Central memory CD8-positive, alpha-beta T cell (primary cell): Measurements from ENCODE around the gene FMNL3.
"Not testable (repeated sequence)": the region's sequence is repeated elsewhere in the genome, so short reads cannot be mapped to it uniquely, and the experiment has no call there.

Source experiments
- ATAC-seq: fragments of 150-1000 bp; cut with Tn5 transposase; replicated peaks from 2 replicates; pipeline ENCODE4 v1.10.0; 2022; ENCODE audit warnings: mild to moderate bottlenecking, moderate FRiP score, moderate number of reproducible peaks; ENCODE audit not compliant: poor library complexity, severe bottlenecking; ENCODE audit errors: extremely low read depth
- DNase-seq, 2 donors: peaks; one replicate each; pipeline ENCODE4 v3.0.0; 2021; ENCODE audit warnings: low spot score in 2 of 2
- H3K27ac Mint-ChIP-seq: one replicate; pipeline ENCODE4 v1.8.0; 2022; ENCODE audit warnings: low read depth, mild to moderate bottlenecking, moderate library complexity, mixed read lengths
- H3K27me3 Mint-ChIP-seq: one replicate; pipeline ENCODE4 v1.8.0; 2022; ENCODE audit warnings: mixed read lengths
- H3K36me3 Mint-ChIP-seq: one replicate; pipeline ENCODE4 v1.8.0; 2022; ENCODE audit warnings: mild to moderate bottlenecking, moderate library complexity, mixed read lengths; ENCODE audit not compliant: insufficient read depth
- H3K4me1 Mint-ChIP-seq: one replicate; pipeline ENCODE4 v1.8.0; 2022; ENCODE audit warnings: mixed read lengths
- H3K4me3 Mint-ChIP-seq: one replicate; pipeline ENCODE4 v1.8.0; 2022; ENCODE audit warnings: mild to moderate bottlenecking, moderate library complexity, mixed read lengths
- H3K9me3 Mint-ChIP-seq: one replicate; pipeline ENCODE4 v1.8.0; 2022; ENCODE audit warnings: mixed read lengths

FMNL3 gene

DNA sequence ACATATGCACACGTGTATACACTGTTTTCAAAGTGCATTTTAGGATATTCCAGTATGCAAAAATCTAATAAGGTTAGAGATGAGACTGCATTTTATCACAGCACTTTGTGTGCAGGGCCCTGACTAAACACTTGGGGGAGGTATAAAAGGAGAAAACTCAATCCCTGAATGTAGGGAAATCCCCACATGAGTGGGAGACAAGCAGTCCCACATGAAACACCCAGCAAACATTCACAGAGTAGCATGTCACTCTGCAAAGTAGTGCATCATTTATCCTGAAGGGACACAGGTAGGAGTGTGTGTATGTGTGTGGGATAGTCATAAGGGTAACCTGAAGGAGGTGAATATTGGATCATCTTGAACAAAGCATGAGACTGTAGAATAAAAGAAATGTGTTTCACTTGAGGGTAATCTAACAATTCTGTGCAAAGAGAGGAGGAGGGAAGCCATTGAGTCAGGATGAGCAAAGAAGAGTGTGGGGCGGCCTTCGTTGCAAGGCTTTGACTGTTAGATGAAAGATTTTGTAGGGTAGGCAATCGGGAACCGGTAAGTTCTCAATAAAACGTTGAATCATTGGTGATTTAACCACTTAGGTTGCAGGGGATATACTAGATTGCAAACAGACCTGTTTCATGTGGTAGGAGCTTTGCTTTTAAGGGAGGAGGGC is 80.9 kb downstream of the FMNL3 start:
- H3K9me3 Mint-ChIP-seq = no peaks in the 10 kb centered on the region
- no peaks in the 10 kb centered on the region for H3K27me3 Mint-ChIP-seq
- no peak overlapping the region for H3K27ac Mint-ChIP-seq
- H3K4me3 Mint-ChIP-seq = no peak overlapping the region
- no peak for DNase-seq
- H3K36me3 Mint-ChIP-seq = peaks cover 4% of the 10 kb centered on the region
- ATAC-seq = no peak
- peaks cover 17% of the 10 kb centered on the region for H3K4me1 Mint-ChIP-seq

DNA sequence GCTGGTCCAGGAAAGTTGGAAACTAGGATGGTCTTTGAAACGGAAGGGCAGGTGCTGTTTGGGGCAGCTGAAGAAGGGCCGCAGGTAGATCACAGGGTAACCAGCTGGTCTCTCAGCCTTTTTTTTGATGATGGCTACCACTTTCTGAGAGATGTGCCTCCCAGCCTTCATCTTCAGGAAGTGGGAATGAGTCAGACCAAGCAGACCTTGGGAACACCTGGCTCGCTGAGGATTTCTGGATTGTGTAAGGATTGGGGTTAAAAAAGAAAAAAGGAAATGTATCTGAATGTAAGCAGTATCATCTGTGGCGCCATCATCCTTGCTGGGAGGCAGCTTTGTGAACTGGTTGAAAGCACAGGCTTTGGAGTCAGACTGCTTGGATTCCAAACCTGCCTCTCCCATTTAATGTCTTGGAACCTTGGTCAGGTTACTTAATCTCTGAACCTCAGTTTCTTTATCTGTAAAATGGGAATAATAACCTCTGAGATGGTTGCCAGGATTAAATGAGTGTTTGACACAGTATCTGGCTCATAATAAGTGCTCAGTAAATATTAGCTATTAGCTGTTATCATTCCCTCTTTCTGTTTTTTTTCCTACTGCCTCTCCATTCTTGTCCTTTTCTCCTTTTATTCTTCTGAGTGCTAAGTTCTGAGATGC is 82.2 kb downstream of the FMNL3 start:
- H3K4me3 Mint-ChIP-seq = no peak overlapping the region
- no peaks in the 10 kb centered on the region for H3K27me3 Mint-ChIP-seq
- ATAC-seq (no peak), DNase-seq (no peak)
- no peaks in the 10 kb centered on the region for H3K9me3 Mint-ChIP-seq
- peaks cover 4% of the 10 kb centered on the region for H3K36me3 Mint-ChIP-seq
- H3K4me1 Mint-ChIP-seq = peaks cover 25% of the 10 kb centered on the region
- no peak overlapping the region for H3K27ac Mint-ChIP-seq

DNA sequence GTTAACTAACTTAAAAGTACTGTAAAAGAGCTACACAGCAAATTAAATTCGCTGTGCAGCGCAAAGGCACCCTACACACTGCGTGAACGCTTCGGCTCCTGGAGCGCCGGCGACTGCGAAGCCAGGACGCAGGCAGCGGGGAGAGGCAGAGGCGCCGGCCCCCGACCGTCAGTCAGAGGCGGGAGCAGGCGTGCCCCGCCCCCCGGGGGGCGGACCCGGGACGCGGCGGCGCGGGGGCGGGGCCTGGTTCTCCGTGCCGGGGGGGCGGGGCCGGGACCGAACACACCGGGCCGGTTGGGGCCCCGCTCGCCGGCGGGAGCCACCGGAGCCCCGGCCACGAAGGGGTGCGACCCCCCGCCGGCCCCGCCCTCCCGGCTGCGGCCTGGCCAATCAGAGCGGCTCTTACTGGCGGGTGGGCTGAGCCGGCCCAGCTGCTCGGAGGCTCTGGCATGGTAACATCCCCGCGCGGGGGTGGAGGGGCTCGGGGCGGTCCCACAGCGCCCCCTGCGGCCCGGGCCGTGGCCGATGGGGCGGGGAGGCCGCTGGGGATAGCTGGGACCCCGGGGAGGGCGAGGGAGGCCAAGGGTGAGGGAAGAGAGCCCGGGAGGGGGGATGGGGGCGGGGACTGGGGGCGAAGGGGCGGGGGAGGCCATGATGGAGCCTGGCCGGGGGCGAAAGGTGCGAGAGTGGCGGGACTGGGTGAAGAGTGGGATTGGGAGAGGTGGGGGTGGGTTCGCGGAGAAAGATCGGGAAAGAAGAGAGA is 83.9 kb downstream of the FMNL3 start, which contains the start of gene PRPF40B:
TSS of gene PRPF40B (plus strand) at position 420 of the 763 bp plus-strand sequence. CDS start at position 450, 30 bp downstream.
- DNase-seq = peak; percentile 71 to 75
- Mint-ChIP-seq H3K4me3 (peak within 1 kb of the TSS; percentile 81), H3K9me3 (no peaks in the 10 kb centered on the region), H3K27ac (peak within 1 kb of the TSS; percentile 57), H3K4me1 (peaks cover 25% of the 10 kb centered on the region), H3K27me3 (peaks cover 8% of the 10 kb centered on the region), H3K36me3 (peaks cover 4% of the 10 kb centered on the region)
- peak; percentile 84 for ATAC-seq

DNA sequence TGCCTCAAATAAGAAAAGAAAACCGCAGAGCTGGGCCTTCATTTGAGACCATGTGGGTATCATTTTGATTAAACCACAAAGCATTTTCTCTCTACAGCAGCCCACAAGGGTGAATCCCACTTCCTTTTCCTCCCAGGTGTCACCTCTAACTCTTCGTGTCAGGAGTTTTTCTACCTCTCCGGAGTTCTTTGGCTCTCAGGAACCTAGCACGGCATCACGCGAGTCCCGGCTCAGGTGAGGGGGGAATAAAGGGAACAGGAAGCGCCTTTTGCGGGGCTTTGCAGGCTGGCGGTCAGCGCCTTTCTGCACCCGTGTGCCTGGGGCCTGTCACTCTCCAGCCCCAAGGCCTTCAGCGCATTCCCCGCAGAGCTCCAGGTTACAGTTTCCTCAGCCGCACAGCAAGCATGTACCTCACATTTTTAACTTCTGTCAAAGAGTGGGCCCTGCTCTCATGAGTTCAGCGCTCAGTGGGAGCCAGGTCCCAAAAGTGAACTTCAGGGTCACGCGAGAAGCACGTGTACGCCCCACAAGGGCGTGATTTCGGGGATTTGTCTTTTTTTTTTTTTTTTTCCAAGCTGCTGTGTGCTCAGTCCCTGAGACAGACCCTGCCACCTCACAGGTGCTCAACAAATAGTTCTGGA is 84.6 kb downstream of the FMNL3 start:
- Mint-ChIP-seq H3K27me3 (peaks cover 13% of the 10 kb centered on the region), H3K4me1 (peaks cover 25% of the 10 kb centered on the region), H3K4me3 (peak overlapping the region; percentile 81), H3K36me3 (peaks cover 4% of the 10 kb centered on the region), H3K9me3 (no peaks in the 10 kb centered on the region), H3K27ac (peak overlapping the region; percentile 57)
- DNase-seq = peak in 1 of 2 donors; percentile 32
- peak; percentile 50 for ATAC-seq

DNA sequence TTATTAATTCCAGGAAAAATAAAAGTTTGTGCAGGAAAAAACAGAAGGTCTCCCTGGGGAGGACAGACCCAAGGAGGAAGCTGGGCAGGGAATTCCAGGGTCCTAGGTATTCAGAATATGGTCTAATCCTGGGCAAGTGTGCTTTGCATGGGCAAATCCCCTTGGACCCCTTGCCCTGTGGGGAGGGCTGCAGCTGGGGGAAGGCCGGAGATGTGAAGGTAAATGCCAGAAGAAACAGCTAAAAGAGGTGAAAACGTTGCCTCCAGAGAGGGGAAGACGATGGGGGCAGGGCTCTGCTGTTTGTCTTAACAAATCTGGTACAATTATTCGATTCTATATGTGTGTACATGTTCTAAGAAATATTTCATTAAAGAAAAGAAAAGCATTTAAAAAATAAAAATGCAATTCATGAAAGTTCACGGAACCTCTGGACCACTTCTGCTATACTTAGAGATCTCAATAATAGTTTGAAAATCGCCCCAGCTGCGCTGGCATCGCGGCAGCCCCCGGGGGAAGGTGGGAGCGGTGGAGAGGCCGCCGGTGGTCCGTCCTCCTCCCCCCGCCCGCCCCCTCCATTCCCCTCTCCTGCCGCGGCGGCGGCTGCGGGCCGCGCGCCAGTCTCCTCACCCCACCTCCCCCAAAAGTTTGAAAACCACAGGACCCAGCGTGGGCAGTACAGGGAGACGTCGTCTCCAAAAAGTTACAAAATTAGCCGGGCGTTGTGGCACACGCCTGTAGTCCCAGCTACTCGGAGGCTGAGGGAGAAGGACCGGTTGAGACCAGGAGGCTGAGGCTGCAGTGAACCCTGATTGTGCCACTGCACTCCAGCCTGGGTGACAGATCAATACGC is 85.3 kb downstream of the FMNL3 start:
- H3K36me3 Mint-ChIP-seq = peaks cover 4% of the 10 kb centered on the region
- no peak for ATAC-seq
- no peaks in the 10 kb centered on the region for H3K9me3 Mint-ChIP-seq
- H3K4me1 Mint-ChIP-seq = peaks cover 25% of the 10 kb centered on the region
- peak overlapping the region; percentile 81 for H3K4me3 Mint-ChIP-seq
- peak overlapping the region; percentile 57 for H3K27ac Mint-ChIP-seq
- peak in 1 of 2 donors; percentile 49 for DNase-seq
- peaks cover 13% of the 10 kb centered on the region for H3K27me3 Mint-ChIP-seq

DNA sequence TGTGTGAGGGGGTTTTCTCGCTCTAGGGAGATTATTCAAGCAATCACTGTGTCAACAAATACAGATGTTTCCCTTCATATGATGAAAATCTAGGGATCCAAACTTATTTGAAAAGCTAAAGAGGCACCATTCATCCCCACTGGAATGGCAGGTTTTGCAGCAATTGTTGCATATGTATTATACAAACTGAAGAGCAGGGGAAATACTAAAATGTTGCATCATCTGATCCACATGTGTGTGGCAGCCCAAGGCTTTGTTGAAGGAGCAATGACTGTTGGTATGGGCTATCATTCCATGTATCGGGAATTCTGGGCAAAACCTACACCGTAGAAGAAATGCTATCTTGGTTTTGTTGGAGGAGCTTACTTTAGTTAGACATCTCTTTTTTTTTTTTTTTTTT is 87.9 kb downstream of the FMNL3 start:
- Mint-ChIP-seq H3K36me3 (peaks cover 6% of the 10 kb centered on the region), H3K27me3 (peaks cover 19% of the 10 kb centered on the region), H3K4me1 (peaks cover 23% of the 10 kb centered on the region), H3K4me3 (no peak overlapping the region), H3K27ac (no peak overlapping the region), H3K9me3 (no peaks in the 10 kb centered on the region)
- DNase-seq = no peak
- no peak for ATAC-seq

DNA sequence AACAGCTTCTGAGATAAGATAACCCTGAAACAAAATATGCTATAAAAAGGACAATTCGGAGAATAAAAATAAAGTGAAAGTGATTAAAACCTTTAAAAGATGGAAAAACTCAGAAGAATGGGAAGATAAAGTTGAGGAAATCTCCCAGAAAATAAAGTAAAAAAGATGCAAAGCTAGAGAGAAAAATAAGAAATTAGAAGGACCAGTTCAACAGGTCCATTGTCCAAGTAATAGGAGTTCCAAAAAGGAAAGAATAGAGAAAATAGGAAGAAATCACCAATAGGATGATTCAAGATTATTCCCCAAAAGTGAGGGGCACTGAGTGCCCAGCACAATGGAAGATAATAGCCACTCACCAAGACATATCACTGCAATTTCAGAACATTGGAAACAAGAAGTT is 88.6 kb downstream of the FMNL3 start:
- peaks cover 6% of the 10 kb centered on the region for H3K36me3 Mint-ChIP-seq
- DNase-seq (no peak), ATAC-seq (no peak)
- no peak overlapping the region for H3K4me3 Mint-ChIP-seq
- H3K27ac Mint-ChIP-seq = no peak overlapping the region
- peaks cover 24% of the 10 kb centered on the region for H3K27me3 Mint-ChIP-seq
- H3K9me3 Mint-ChIP-seq = no peaks in the 10 kb centered on the region
- peaks cover 19% of the 10 kb centered on the region for H3K4me1 Mint-ChIP-seq

DNA sequence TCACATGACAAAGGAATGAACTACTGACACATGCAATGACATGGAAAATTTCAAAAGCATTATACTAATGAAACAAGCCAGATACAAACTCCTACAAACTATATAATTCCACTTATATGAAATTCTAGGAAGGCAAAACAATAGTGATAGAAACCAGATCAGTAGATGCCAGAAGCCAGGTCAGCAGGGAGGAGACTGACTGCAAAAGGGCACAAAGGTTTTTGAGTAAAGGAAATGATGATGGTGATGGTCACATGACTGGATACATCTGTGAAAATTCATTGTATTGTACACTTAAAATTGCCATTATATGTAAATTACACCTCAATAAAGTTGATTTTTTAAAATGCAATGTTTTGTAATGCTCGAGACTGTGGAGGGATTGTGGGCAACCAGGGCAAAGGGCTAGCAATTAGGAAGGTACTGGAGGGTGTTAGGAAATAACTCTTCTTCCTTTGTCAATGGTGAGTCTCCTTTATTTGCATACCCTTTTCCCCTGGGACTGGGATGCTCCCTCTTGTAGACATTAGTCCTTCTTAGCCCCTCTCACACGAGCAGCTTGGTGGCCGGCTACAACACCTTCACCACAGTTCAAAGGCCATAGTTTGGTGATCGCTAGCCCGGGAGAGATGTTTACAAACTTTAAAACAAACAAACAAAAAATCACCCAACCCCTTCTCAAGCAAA is 90.5 kb downstream of the FMNL3 start:
- ATAC-seq (no peak), DNase-seq (no peak)
- Mint-ChIP-seq H3K27ac (no peak overlapping the region), H3K4me3 (no peak overlapping the region), H3K9me3 (no peaks in the 10 kb centered on the region), H3K36me3 (peaks cover 2% of the 10 kb centered on the region), H3K27me3 (peaks cover 24% of the 10 kb centered on the region), H3K4me1 (peaks cover 12% of the 10 kb centered on the region)

DNA sequence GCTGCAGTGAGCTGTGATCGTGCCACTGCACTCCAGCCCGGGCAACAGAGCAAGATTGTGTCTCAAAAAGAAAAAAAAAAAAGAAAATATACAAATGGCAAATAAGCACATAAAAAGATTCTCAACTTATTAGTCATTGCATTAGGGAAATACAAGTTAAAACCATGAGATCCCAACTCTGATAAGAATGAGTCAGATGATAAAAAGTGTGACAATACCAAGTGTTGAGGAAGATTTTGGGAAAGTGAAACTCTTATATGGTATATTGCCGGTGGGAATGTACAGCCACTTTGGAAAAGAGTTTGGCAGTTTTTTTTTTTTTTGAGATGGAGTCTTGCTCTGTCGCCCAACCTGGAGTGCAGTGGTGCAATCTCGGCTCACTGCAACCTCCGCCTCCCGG is 91.5 kb downstream of the FMNL3 start:
- no peaks in the 10 kb centered on the region for H3K9me3 Mint-ChIP-seq
- no peak for DNase-seq
- peaks cover 2% of the 10 kb centered on the region for H3K4me1 Mint-ChIP-seq
- H3K27ac Mint-ChIP-seq = no peak overlapping the region
- no peak for ATAC-seq
- H3K27me3 Mint-ChIP-seq = peaks cover 24% of the 10 kb centered on the region
- no peak overlapping the region for H3K4me3 Mint-ChIP-seq
- peaks cover 2% of the 10 kb centered on the region for H3K36me3 Mint-ChIP-seq

DNA sequence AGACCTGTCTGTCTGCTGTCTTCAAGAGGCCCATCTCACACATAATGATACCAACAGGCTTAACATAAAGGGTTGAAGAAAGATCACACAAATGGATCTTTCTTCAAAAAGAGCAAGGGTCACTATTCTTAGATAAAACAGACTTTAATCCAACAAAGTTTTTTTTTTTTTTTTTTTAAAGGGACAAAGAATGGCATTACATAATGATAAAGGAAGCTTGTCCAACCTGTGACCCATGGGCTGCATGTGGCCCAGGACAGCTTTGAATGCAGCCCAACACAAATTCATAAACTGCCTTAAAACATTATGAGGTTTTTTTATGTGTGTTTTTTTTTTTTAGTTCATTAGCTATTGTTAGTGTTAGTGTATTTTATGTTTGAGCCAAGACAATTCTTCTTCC is 95.0 kb downstream of the FMNL3 start:
- no peaks in the 10 kb centered on the region for H3K4me1 Mint-ChIP-seq
- peaks cover 11% of the 10 kb centered on the region for H3K27me3 Mint-ChIP-seq
- ATAC-seq (no peak), DNase-seq (no peak)
- peaks cover 5% of the 10 kb centered on the region for H3K36me3 Mint-ChIP-seq
- no peak overlapping the region for H3K4me3 Mint-ChIP-seq
- no peak overlapping the region for H3K27ac Mint-ChIP-seq
- H3K9me3 Mint-ChIP-seq = no peaks in the 10 kb centered on the region

DNA sequence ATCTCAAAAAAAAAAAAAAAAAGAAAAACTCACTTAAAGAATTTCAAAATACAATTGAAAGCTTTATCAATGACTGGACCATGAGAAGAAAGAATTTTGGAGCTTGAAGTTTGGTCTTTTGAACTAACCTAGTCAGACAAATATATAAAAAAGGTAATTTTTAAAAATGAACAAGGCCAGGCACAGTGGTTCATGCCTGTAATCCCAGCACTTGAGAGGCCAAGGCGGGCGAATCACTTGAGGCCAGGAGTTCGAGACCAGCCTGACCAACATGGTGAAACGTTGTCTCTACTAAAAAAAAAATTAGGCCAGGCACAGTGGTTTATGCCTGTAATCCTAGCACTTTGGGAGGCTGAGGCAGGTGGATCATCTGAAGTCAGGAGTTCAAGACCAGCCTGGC is 96.4 kb downstream of the FMNL3 start:
- H3K27ac Mint-ChIP-seq, ATAC-seq, H3K4me3 Mint-ChIP-seq, DNase-seq, H3K36me3 Mint-ChIP-seq, H3K9me3 Mint-ChIP-seq, H3K4me1 Mint-ChIP-seq: not testable (repeated sequence)
- H3K27me3 Mint-ChIP-seq = peaks cover 11% of the 10 kb centered on the region
